Measurements from ENCODE around the gene PITX3. TPM values are rescaled to one million over a fixed set of nuclear protein-coding genes. Genes with fewer than 3 reads are reported as not detected.

The PITX3 gene
- polyA plus RNA-seq, 3 donors: not detected

DNA sequence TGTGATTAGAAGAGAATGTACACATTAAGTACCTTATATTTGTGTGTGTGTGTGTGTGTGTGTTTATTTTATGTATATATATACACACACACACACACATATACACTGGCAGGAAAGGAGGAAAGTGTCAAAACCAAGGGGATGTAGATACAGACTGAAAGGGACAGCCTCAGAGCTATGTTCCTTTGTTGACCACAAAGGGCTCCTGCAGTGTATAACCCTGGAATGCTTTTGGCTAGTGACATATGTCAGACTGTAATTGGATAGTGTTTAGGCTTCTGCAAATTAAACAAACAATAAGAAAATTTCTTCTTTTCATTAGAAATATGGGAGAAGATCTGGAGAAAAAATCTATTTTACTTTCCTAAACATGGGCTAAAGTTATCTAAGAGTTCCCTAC lies 19.9 kb upstream of the PITX3 start:
- no peak for DNase-seq
- no peaks in the 10 kb centered on the region for H3K27me3 ChIP-seq (ENCODE audit: control insufficient read depth in 2 of 2, insufficient read depth in 2 of 2, low read length in 2 of 2)
- no peak overlapping the region for H3K4me2 ChIP-seq (replicated peaks; ENCODE audit: extremely low read depth, low read length, poor library complexity, severe bottlenecking)
- H3K9ac ChIP-seq (ENCODE audit: insufficient read depth, low read length, poor library complexity, severe bottlenecking): no peak overlapping the region
- no peaks in the 10 kb centered on the region for H3K4me1 ChIP-seq (ENCODE audit: control insufficient read depth in 1 of 2, insufficient read depth in 2 of 2, low read length in 2 of 2)
- Mint-ChIP-seq H3K4me1 (no peaks in the 10 kb centered on the region), H3K36me3 (peaks cover 62 to 68% of the 10 kb centered on the region in 2 donors), H3K9me3 (no peaks in the 10 kb centered on the region), H3K27me3 (ENCODE audit: low read depth in 3 of 3) (no peaks in the 10 kb centered on the region), H3K27ac (no peak overlapping the region), H3K4me3 (no peak overlapping the region)
- H4K20me1 ChIP-seq (ENCODE audit: insufficient read depth, low read length): peaks cover 88% of the 10 kb centered on the region
- intact Hi-C loops (cut with micrococcal nuclease): no loop called here
- no peak overlapping the region for H3K27ac ChIP-seq (ENCODE audit: low read depth in 1 of 2, low read length in 2 of 2)
- peaks cover 64% of the 10 kb centered on the region for H3K79me2 ChIP-seq (ENCODE audit: insufficient read depth, low read length)
- H2AFZ ChIP-seq (ENCODE audit: insufficient read depth, low read depth, low read length, poor library complexity, severe bottlenecking): no peak overlapping the region
- H3K36me3 ChIP-seq (replicated peaks in 1 of 2; ENCODE audit: control insufficient read depth in 1 of 2, insufficient read depth in 2 of 2, low read length in 2 of 2): peaks cover 48 to 89% of the 10 kb centered on the region in 2 donors
- no peaks in the 10 kb centered on the region for H3K9me3 ChIP-seq (replicated peaks in 1 of 2; ENCODE audit: control insufficient read depth in 1 of 2, insufficient read depth in 1 of 2, low read length in 2 of 2)
- TF ChIP-seq CTCF (IDR thresholded peaks at IDR 0.05): no peak
- H3K4me3 ChIP-seq (replicated peaks in 1 of 3; ENCODE audit: low read depth in 2 of 3, low read length in 3 of 3): no peak overlapping the region

DNA sequence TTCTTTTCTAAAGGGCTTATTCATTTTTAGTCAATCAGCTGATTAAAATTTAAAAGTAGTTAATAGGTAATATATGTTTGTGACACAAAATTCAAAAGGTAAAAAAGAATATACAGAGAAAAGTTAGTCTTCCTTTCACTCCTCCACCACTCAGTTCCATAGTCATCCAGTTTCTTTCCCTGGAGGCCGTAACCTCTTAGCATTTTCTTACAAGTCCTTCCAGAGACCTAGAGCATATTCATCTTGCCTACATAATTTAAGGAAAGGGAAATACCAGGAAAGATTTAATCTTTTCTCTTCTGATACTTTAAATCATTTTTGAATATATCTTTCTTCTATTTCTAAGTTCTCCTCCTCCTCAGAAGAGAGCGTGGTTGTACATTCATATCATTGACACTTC lies 14.1 kb upstream of the PITX3 start:
- Histone ChIP-seq H3K4me3 (replicated peaks in 1 of 3; ENCODE audit: low read depth in 2 of 3, low read length in 3 of 3) (no peak overlapping the region), H3K9ac (ENCODE audit: insufficient read depth, low read length, poor library complexity, severe bottlenecking) (no peak overlapping the region), H2AFZ (ENCODE audit: insufficient read depth, low read depth, low read length, poor library complexity, severe bottlenecking) (no peak overlapping the region), H3K4me1 (ENCODE audit: control insufficient read depth in 1 of 2, insufficient read depth in 2 of 2, low read length in 2 of 2) (no peaks in the 10 kb centered on the region), H3K79me2 (ENCODE audit: insufficient read depth, low read length) (peaks cover 79% of the 10 kb centered on the region), H3K9me3 (replicated peaks in 1 of 2; ENCODE audit: control insufficient read depth in 1 of 2, insufficient read depth in 1 of 2, low read length in 2 of 2) (no peaks in the 10 kb centered on the region), H4K20me1 (ENCODE audit: insufficient read depth, low read length) (peaks cover 89% of the 10 kb centered on the region), H3K27me3 (ENCODE audit: control insufficient read depth in 2 of 2, insufficient read depth in 2 of 2, low read length in 2 of 2) (no peaks in the 10 kb centered on the region), H3K27ac (ENCODE audit: low read depth in 1 of 2, low read length in 2 of 2) (no peak overlapping the region), H3K4me2 (replicated peaks; ENCODE audit: extremely low read depth, low read length, poor library complexity, severe bottlenecking) (no peak overlapping the region), H3K36me3 (replicated peaks in 1 of 2; ENCODE audit: control insufficient read depth in 1 of 2, insufficient read depth in 2 of 2, low read length in 2 of 2) (peaks cover 17 to 65% of the 10 kb centered on the region in 2 donors)
- no peak for TF ChIP-seq CTCF (IDR thresholded peaks at IDR 0.05)
- Mint-ChIP-seq H3K27ac (no peak overlapping the region), H3K4me3 (no peak overlapping the region), H3K36me3 (peaks cover 30 to 36% of the 10 kb centered on the region in 2 donors), H3K27me3 (ENCODE audit: low read depth in 3 of 3) (no peaks in the 10 kb centered on the region), H3K4me1 (peaks cover 3% of the 10 kb centered on the region), H3K9me3 (no peaks in the 10 kb centered on the region)
- intact Hi-C loops (cut with micrococcal nuclease): no loop called here
- no peak for DNase-seq
- WGBS (ENCODE audit: insufficient coverage): no CpG with 5 or more reads among the region's 2 CpGs

Data from CD14-positive monocyte (primary cell).